AG04450 (cell line): ENCODE measurements around the gene GCSH. TPM values are rescaled to one million over a fixed set of nuclear protein-coding genes. Genes with fewer than 3 reads are reported as not detected.

Source experiments
- CTCF ChIA-PET: fragments of 300-600, 350-600 bp; formaldehyde crosslinking; extraction: SDS; loops from one replicate; lab custom pipeline; 2022; ENCODE audit warnings: antibody characterized with exemption, inconsistent platforms; lab: Charles Lee
- POLR2A ChIA-PET: fragments of 350-600 bp; formaldehyde crosslinking; extraction: SDS; loops from one replicate; lab custom pipeline; 2021; ENCODE audit warnings: antibody characterized with exemption, inconsistent platforms; lab: Yijun Ruan, JAX
- DNase-seq: peaks from one replicate; pipeline ENCODE4 v3.0.0-alpha.2; 2011; ENCODE audit warnings: low read depth, low spot score
- H3K27ac ChIP-seq: one replicate; pipeline ENCODE4 v1.5.1; 2012; ENCODE audit warnings: low read depth, low read length, control low read depth
- H3K27me3 ChIP-seq: one replicate; pipeline ENCODE4 v1.6.0; 2012; ENCODE audit warnings: low read length; ENCODE audit not compliant: control insufficient read depth, insufficient read depth
- H3K4me3 ChIP-seq: 2 replicates; pipeline ENCODE4 v1.5.1; 2011; ENCODE audit warnings: mild to moderate bottlenecking, low read depth, low read length, control low read depth
- H3K9me3 ChIP-seq: 2 replicates; pipeline ENCODE4 v1.5.1; 2012; ENCODE audit warnings: low read length; ENCODE audit not compliant: control insufficient read depth, insufficient read depth
- CTCF ChIP-seq: IDR thresholded peaks from 2 replicates; pipeline ENCODE4 v1.5.1; 2011; ENCODE audit warnings: low read depth, low read length, control low read depth, inconsistent platforms
- polyA plus RNA-seq: library from polyadenylated mRNA; depleted of rRNA; stranded (reverse); fragments of >200 nt; gene quantifications from 2 replicates; pipeline ENCODE4 v1.2.3, GENCODE V29; 2011

The GCSH gene
- polyA plus RNA-seq, 1 experiment = 26.7 TPM

- POLR2A ChIA-PET = interaction anchor here (0.6 to 1.9 kb wide), 4 partner anchors 9 to 238 kb away, joined by 3 to 6 read pairs (median 4); partner anchors contain the start of genes CENPN, CMC2 and GAN
- peak; percentile 41 for DNase-seq
- no peak for TF ChIP-seq CTCF
- CTCF ChIA-PET = interaction anchor here (1.4 to 2.4 kb wide), 3 partner anchors 42 to 128 kb away, joined by 3 to 16 read pairs (median 4); partner anchors contain the start of gene ATMIN
- H3K4me3 ChIP-seq = peak overlapping the region; percentile 93
- no peaks in the 10 kb centered on the region; the same call in 1 of the 2 replicates for H3K9me3 ChIP-seq
- no peaks in the 10 kb centered on the region for H3K27me3 ChIP-seq
- H3K27ac ChIP-seq = peak overlapping the region; percentile 96
Measured at GRCh38 chr16:81076566-81077075, 19.6 kb downstream of the GCSH start.

GRCh38 chr16:81073560-81074330, 22.4 kb downstream of the GCSH start:
- Histone ChIP-seq H3K4me3 (no peak overlapping the region), H3K9me3 (no peaks in the 10 kb centered on the region; the same call in 1 of the 2 replicates), H3K27ac (no peak overlapping the region), H3K27me3 (no peaks in the 10 kb centered on the region)
- TF ChIP-seq CTCF = no peak
- CTCF ChIA-PET = interaction anchor here (0.6 to 3.6 kb wide), 5 partner anchors 38 to 232 kb away, joined by 3 to 16 read pairs (median 3); partner anchors contain the start of gene ATMIN
- DNase-seq = no peak
- POLR2A ChIA-PET = no interaction called here

- no peaks in the 10 kb centered on the region for H3K27me3 ChIP-seq
- CTCF ChIA-PET = interaction anchor here (3.6 kb wide), 1 partner anchor 36 kb away, joined by 16 read pairs; the partner anchor contains the start of gene ATMIN
- no peak for TF ChIP-seq CTCF
- POLR2A ChIA-PET = no interaction called here
- no peak overlapping the region for H3K27ac ChIP-seq
- no peak for DNase-seq
- no peaks in the 10 kb centered on the region for H3K9me3 ChIP-seq
- H3K4me3 ChIP-seq = no peak overlapping the region
Measured at GRCh38 chr16:81071805-81072204, 24.4 kb downstream of the GCSH start.

- ChIA-PET POLR2A (no interaction called here), CTCF (interaction anchor here (0.8 kb wide), 1 partner anchor 134 kb away, joined by 3 read pairs; no protein-coding TSS in a partner anchor)
- H3K9me3 ChIP-seq = no peaks in the 10 kb centered on the region
- TF ChIP-seq CTCF = no peak
- no peak overlapping the region for H3K4me3 ChIP-seq
- no peak for DNase-seq
- H3K27ac ChIP-seq = no peak overlapping the region
- H3K27me3 ChIP-seq = no peaks in the 10 kb centered on the region
Measured at GRCh38 chr16:81070979-81071378, 25.2 kb downstream of the GCSH start.

GRCh38 chr16:81069063-81069462, 27.1 kb downstream of the GCSH start:
- no peak for DNase-seq
- TF ChIP-seq CTCF = no peak
- Histone ChIP-seq H3K9me3 (no peaks in the 10 kb centered on the region), H3K27me3 (no peaks in the 10 kb centered on the region), H3K4me3 (no peak overlapping the region), H3K27ac (no peak overlapping the region)
- POLR2A ChIA-PET = no interaction called here
- CTCF ChIA-PET = no interaction called here
